Endothelial cell (in vitro differentiated cells): ENCODE data around the gene CETN1. TPM values are rescaled to one million over a fixed set of nuclear protein-coding genes. Genes with fewer than 3 reads are reported as not detected.
A peak's percentile ranks its signal among the peaks of the same experiment; 100 is the strongest.

Source experiments
- DNase-seq: peaks from one replicate; pipeline ENCODE4 v3.0.0; 2021; ENCODE audit warnings: low spot score
- H3K27ac Mint-ChIP-seq: one replicate; pipeline ENCODE4 v1.8.0; 2021; ENCODE audit warnings: mixed read lengths, inconsistent platforms; ENCODE audit not compliant: unreplicated experiment
- H3K27me3 Mint-ChIP-seq: one replicate; pipeline ENCODE4 v1.8.0; 2021; ENCODE audit warnings: mild to moderate bottlenecking, moderate library complexity, mixed read lengths, inconsistent platforms; ENCODE audit not compliant: unreplicated experiment
- H3K36me3 Mint-ChIP-seq: one replicate; pipeline ENCODE4 v1.8.0; 2021; ENCODE audit warnings: mild to moderate bottlenecking, low read depth, mixed read lengths, inconsistent platforms; ENCODE audit not compliant: unreplicated experiment
- H3K4me1 Mint-ChIP-seq: one replicate; pipeline ENCODE4 v1.8.0; 2021; ENCODE audit warnings: mild to moderate bottlenecking, mixed read lengths, inconsistent platforms; ENCODE audit not compliant: unreplicated experiment
- H3K4me3 Mint-ChIP-seq: one replicate; pipeline ENCODE4 v1.8.0; 2021; ENCODE audit warnings: mild to moderate bottlenecking, mixed read lengths, inconsistent platforms; ENCODE audit not compliant: unreplicated experiment
- H3K9me3 Mint-ChIP-seq: one replicate; pipeline ENCODE4 v1.8.0; 2021; ENCODE audit warnings: mixed read lengths, inconsistent platforms; ENCODE audit not compliant: unreplicated experiment
- long read RNA-seq: library from polyadenylated mRNA; unstranded; transcript quantifications from one replicate; pipeline ENCODE4 v2.0.0, GENCODE V29; 2020; ENCODE audit not compliant: unreplicated experiment
- total RNA-seq: library from RNA; stranded (reverse); fragmentation: NEBNext Ultra II Directional; extraction: Animal tissue kit (Norgen Biotek cat#: 25700); gene quantifications from one replicate; pipeline ENCODE4 v1.2.1, GENCODE V29; 2021; ENCODE audit not compliant: unreplicated experiment
- TF ChIP-seq, protein P1 (sequence below): fragments of 200-600 bp; sonication (generic); IDR thresholded peaks from one replicate; pipeline ENCODE4 v1.5.0; 2021; ENCODE audit warnings: antibody characterized with exemption; ENCODE audit not compliant: unreplicated experiment

CETN1 gene
- not detected for total RNA-seq
- long read RNA-seq = 0 reads

DNA sequence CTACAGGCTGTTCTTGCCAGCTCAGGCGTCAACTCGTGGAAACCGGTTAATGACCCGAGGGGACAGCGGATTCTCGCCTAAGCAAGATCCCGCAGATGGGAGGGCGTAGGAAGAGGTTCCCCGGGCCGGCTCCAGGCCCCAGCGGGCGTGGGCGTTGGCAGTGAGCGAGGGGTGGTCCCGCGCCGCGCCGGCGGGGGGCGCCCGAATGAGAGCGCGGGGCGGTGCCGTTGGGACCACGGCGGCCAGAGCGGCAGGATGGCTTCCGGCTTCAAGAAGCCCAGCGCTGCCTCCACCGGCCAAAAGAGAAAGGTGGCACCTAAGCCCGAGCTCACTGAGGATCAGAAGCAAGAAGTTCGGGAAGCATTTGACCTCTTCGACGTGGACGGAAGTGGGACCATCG is at the start of gene CETN1:
CETN1 (plus strand) TSS at position 227 of the 400 bp plus-strand sequence; CDS start at position 256, 29 bp downstream.
- H3K36me3 Mint-ChIP-seq = peaks cover 5% of the 10 kb centered on the region

DNA sequence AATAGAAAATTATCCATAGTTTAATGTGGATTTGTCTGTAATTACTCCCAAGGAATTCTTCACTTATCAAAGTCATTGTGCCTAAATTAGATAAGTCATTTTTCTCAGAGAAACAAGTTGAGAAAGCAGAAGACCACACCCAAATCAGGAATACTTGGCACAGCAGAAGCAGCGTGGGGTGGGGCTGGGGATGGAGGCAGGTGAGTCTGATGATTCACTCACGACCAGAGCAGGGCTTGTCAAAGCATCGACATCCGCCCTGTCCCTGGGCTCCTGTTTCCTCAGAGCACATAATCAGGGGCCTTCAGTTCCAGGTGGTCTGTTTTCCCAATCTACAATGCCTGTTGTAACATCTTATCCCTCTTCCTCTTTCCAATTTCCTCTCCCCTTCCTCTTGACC is 48.2 kb upstream of the CETN1 start:
- DNase-seq = no peak
- Mint-ChIP-seq H3K4me3 (no peak overlapping the region), H3K27ac (peak overlapping the region; percentile 38), H3K36me3 (no peaks in the 10 kb centered on the region), H3K9me3 (no peaks in the 10 kb centered on the region), H3K27me3 (no peaks in the 10 kb centered on the region), H3K4me1 (peaks cover 19% of the 10 kb centered on the region)
- TF ChIP-seq, protein P1, sequence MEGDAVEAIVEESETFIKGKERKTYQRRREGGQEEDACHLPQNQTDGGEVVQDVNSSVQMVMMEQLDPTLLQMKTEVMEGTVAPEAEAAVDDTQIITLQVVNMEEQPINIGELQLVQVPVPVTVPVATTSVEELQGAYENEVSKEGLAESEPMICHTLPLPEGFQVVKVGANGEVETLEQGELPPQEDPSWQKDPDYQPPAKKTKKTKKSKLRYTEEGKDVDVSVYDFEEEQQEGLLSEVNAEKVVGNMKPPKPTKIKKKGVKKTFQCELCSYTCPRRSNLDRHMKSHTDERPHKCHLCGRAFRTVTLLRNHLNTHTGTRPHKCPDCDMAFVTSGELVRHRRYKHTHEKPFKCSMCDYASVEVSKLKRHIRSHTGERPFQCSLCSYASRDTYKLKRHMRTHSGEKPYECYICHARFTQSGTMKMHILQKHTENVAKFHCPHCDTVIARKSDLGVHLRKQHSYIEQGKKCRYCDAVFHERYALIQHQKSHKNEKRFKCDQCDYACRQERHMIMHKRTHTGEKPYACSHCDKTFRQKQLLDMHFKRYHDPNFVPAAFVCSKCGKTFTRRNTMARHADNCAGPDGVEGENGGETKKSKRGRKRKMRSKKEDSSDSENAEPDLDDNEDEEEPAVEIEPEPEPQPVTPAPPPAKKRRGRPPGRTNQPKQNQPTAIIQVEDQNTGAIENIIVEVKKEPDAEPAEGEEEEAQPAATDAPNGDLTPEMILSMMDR = no peak

More for the DNA sequence above, at the start of gene CETN1:
- Mint-ChIP-seq H3K9me3 (peaks cover 5% of the 10 kb centered on the region), H3K27me3 (peaks cover 4% of the 10 kb centered on the region), H3K4me1 (no peaks in the 10 kb centered on the region), H3K27ac (peak within 1 kb of the TSS; percentile 42), H3K4me3 (no peak within 1 kb of the TSS)
- no peak for DNase-seq
- TF ChIP-seq, protein P1 = no peak

GRCh38 chr18:532632-533031 is 47.5 kb upstream of the CETN1 start:
- Mint-ChIP-seq H3K27me3 (no peaks in the 10 kb centered on the region), H3K4me1 (peaks cover 14% of the 10 kb centered on the region), H3K4me3 (no peak overlapping the region), H3K27ac (peak overlapping the region; percentile 38), H3K9me3 (no peaks in the 10 kb centered on the region), H3K36me3 (no peaks in the 10 kb centered on the region)
- no peak for DNase-seq
- TF ChIP-seq, protein P1 = no peak

DNA sequence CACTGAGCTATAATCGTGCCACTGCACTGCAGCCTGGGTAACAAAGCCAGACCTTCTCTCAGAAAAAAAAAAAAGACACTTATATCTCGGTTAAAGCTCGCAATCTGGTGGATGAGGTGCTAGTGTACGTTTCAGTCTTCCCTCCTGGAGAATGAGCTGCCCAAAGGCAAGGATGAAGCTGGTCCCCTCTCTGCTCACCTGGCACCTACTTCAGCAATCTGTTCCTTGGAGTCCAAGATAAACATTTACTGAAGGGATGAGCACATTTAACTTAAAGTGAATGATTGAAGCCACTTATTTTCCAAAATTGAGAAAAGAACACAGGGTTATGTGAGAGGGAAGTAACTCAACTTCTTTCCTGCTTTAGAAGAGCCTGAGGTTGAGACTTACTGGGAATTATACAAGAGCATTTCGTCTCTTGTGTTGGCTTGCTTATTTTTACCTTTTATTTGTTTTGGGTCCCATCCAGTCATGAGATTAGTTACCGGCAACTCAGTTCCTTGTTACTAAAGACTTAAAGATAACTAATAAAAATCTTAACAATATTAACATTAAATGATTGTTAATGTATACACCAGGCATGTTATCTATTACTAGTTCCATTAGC is 46.1 kb upstream of the CETN1 start:
- Mint-ChIP-seq H3K36me3 (no peaks in the 10 kb centered on the region), H3K4me3 (no peak overlapping the region), H3K27ac (no peak overlapping the region), H3K27me3 (no peaks in the 10 kb centered on the region), H3K9me3 (no peaks in the 10 kb centered on the region), H3K4me1 (peaks cover 14% of the 10 kb centered on the region)
- DNase-seq = no peak
- TF ChIP-seq, protein P1 = no peak

GRCh38 chr18:543447-544078 is 36.6 kb upstream of the CETN1 start:
- DNase-seq = no peak
- no peak overlapping the region for H3K27ac Mint-ChIP-seq
- H3K9me3 Mint-ChIP-seq = no peaks in the 10 kb centered on the region
- H3K4me1 Mint-ChIP-seq = no peaks in the 10 kb centered on the region
- no peaks in the 10 kb centered on the region for H3K27me3 Mint-ChIP-seq
- H3K36me3 Mint-ChIP-seq = no peaks in the 10 kb centered on the region
- TF ChIP-seq, protein P1 = no peak
- no peak overlapping the region for H3K4me3 Mint-ChIP-seq
